ENCODE results near the gene TCF15. TPM values are rescaled to one million over a fixed set of nuclear protein-coding genes. Genes with fewer than 3 reads are reported as not detected.

TCF15 gene
- total and polyA plus RNA-seq, 2 of the 4 experiments (the other 2 are of a cell fraction), result not detected

DNA sequence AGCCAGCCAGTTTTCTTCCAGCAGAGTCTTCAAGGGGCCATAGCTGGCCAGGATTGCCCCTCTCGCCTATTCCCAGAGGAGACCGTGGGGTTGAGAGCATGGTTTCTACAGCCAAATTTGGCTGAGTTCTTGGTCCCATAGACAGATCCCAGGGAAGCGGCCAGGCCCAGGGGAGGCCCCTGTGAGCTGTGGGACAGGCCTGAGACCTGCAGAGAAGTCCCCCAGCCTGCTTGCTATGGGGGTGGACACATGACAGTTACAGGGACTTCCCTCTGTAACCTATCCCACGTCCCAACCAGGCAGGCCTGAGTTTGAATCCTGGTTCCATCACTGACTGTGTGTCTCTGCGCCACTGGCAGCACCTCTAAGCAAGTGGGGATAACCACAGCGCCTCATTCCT lies 2.6 kb downstream of the TCF15 start:
- no peak overlapping the region for H2BK120ac ChIP-seq (ENCODE audit: low read depth, low read length)
- H3K4me1 ChIP-seq (ENCODE audit: control insufficient read depth, insufficient read depth, low read length), result no peaks in the 10 kb centered on the region
- peaks cover 70% of the 10 kb centered on the region for H3K27me3 ChIP-seq (ENCODE audit: control insufficient read depth, insufficient read depth, low read length)
- H3K14ac ChIP-seq (replicated peaks; ENCODE audit: low read depth, low read length), result no peak overlapping the region
- no peak overlapping the region for H4K5ac ChIP-seq (ENCODE audit: low read depth, low read length)
- 0 out of 2 replicates have a peak, but pooled peaks cover 1% of the 10 kb centered on the region for H3K9me3 ChIP-seq (ENCODE audit: control insufficient read depth, insufficient read depth, low read length)
- no TSS peak for BruUV-seq (replicated peaks)
- no peaks in the 10 kb centered on the region for H3K79me1 ChIP-seq (ENCODE audit: low read depth in 1 of 2, low read length in 2 of 2)
- H3K18ac ChIP-seq (ENCODE audit: low read depth, low read length), result no peak overlapping the region
- H3K36me3 ChIP-seq (ENCODE audit: control insufficient read depth, insufficient read depth, low read length), result no peaks in the 10 kb centered on the region
- H3K9me1 ChIP-seq (ENCODE audit: insufficient read depth, low read length), result no peaks in the 10 kb centered on the region
- intact Hi-C loops (cut with micrococcal nuclease) (no loop called here), in situ Hi-C loops (cut with MboI; ENCODE audit: low sequenced_read_pairs) (no loop called here), dilution Hi-C loops (cut with HindIII; ENCODE audit: low sequenced_read_pairs, unreplicated experiment) (no loop called here)
- no peak overlapping the region for H2BK20ac ChIP-seq (ENCODE audit: low read depth, low read length)
- H3K23ac ChIP-seq (ENCODE audit: low read depth, low read length), result no peak overlapping the region
- no peak overlapping the region for H2AK5ac ChIP-seq (ENCODE audit: low read depth, low read length)
- H4K91ac ChIP-seq (ENCODE audit: insufficient read depth, low read depth, low read length), result no peak overlapping the region
- CTCF ChIA-PET, result no interaction called here
- no peak overlapping the region for H3K27ac ChIP-seq (ENCODE audit: insufficient read depth, low read length)
- no peak overlapping the region for H3K4ac ChIP-seq (ENCODE audit: low read depth, low read length)
- H3K9ac ChIP-seq (ENCODE audit: low read depth, low read length), result no peak overlapping the region
- TF ChIP-seq RFX5 (IDR thresholded peaks at IDR 0.05; ENCODE audit: low read depth, low read length) (no peak), RCOR1 (IDR thresholded peaks at IDR 0.05; ENCODE audit: insufficient replicate concordance, low read length) (no peak), CEBPB (IDR thresholded peaks at IDR 0.05; ENCODE audit: low read depth, low read length) (no peak), BHLHE40 (IDR thresholded peaks at IDR 0.05; ENCODE audit: low read depth, low read length) (no peak)
- no peak for DNase-seq
- POLR2A ChIA-PET (ENCODE audit: unreplicated experiment), result no interaction called here
- WGBS, 2 experiments (ENCODE audit: extremely low coverage in 2 of 2, insufficient read length in 1 of 2), result 94% methylated on average over 3 of the region's 6 CpGs; no CpG with 5 or more reads in 1 of the 2 experiments
- no peak overlapping the region for H4K8ac ChIP-seq (ENCODE audit: low read depth in 2 of 2, low read length in 2 of 2)
- H2AFZ ChIP-seq (replicated peaks; ENCODE audit: low read length, poor library complexity), result no peak overlapping the region
- H2AK9ac ChIP-seq (replicated peaks; ENCODE audit: low read depth, low read length, poor library complexity), result no peak overlapping the region
- no peak overlapping the region for H3K4me2 ChIP-seq (ENCODE audit: low read depth, low read length)
- H3K4me3 ChIP-seq (ENCODE audit: insufficient read depth, low read depth, low read length), result no peak overlapping the region
- no peak overlapping the region for H2BK15ac ChIP-seq (ENCODE audit: low read depth, low read length)
- no peak overlapping the region for H2BK5ac ChIP-seq (ENCODE audit: low read depth, low read length, poor library complexity, severe bottlenecking)
- no peaks in the 10 kb centered on the region; the same call in 1 of the 2 replicates for H4K20me1 ChIP-seq (ENCODE audit: insufficient read depth, low read length)
- no peak overlapping the region for H3K56ac ChIP-seq (ENCODE audit: extremely low read depth, insufficient read depth, low read length)
- no peak for ATAC-seq (ENCODE audit: low read depth)

Data from IMR-90 (cell line).